Spleen (tissue), 11 donors: ENCODE measurements around the gene TACR2. TPM values are rescaled to one million over a fixed set of nuclear protein-coding genes. Genes with fewer than 3 reads are reported as not detected.

ENCODE experiments used
- DNase-seq: peaks from one replicate; pipeline ENCODE4 v3.0.0-alpha.2; 2020
- H3K27ac ChIP-seq, 8 donors: fragments of 200-600 bp; sonication (generic) in 7 of 8; 1 replicate in 4 of 8; 2 replicates in 4 of 8; pipeline versions ENCODE4 v1.5.0 to v1.8.0; 2016 to 2021; ENCODE audit warnings: inconsistent platforms in 4 of 8, mild to moderate bottlenecking in 4 of 8, moderate library complexity in 1 of 8
- H3K27me3 ChIP-seq, 7 donors: fragments of 200-600 bp; sonication (generic) in 6 of 7; replicated peaks in 1 of 7; 1 replicate in 4 of 7; 2 replicates in 3 of 7; pipeline versions ENCODE4 v1.5.0 to v1.8.0; 2016 to 2021; ENCODE audit warnings: inconsistent platforms in 3 of 7, mild to moderate bottlenecking in 1 of 7
- H3K36me3 ChIP-seq, 6 donors: fragments of 200-600 bp; sonication (generic) in 5 of 6; 1 replicate in 4 of 6; 2 replicates in 2 of 6; pipeline versions ENCODE4 v1.5.0 to v1.8.0; 2016 to 2021; ENCODE audit warnings: inconsistent platforms in 2 of 6
- H3K4me1 ChIP-seq, 6 donors: fragments of 200-600 bp; sonication (generic) in 5 of 6; 1 replicate in 3 of 6; 2 replicates in 3 of 6; pipeline versions ENCODE4 v1.5.0 to v1.8.0; 2016 to 2021; ENCODE audit warnings: inconsistent platforms in 3 of 6
- H3K4me3 ChIP-seq, 8 donors: fragments of 200-600 bp; sonication (generic) in 7 of 8; 1 replicate in 4 of 8; 2 replicates in 4 of 8; pipeline versions ENCODE4 v1.5.0 to v1.8.0; 2016 to 2021; ENCODE audit warnings: inconsistent platforms in 4 of 8, mild to moderate bottlenecking in 4 of 8, moderate library complexity in 2 of 8
- H3K9me3 ChIP-seq, 8 donors: fragments of 200-600 bp; sonication (generic) in 7 of 8; 1 replicate in 4 of 8; 2 replicates in 4 of 8; pipeline versions ENCODE4 v1.5.0 to v1.8.0; 2016 to 2021; ENCODE audit warnings: inconsistent platforms in 4 of 8
- CTCF ChIP-seq, 11 experiments: fragments of 200-600 bp in 7 of 11; fragments of 450-650 bp in 4 of 11; sonication (generic) in 4 of 11; IDR thresholded peaks in 8 of 11; conservative IDR thresholded peaks in 3 of 11; 1 replicate in 7 of 11; 2 replicates in 4 of 11; pipeline versions ENCODE4 v1.4.0 to v1.8.0; 2016 to 2021; ENCODE audit warnings: antibody characterized with exemption in 11 of 11, inconsistent platforms in 4 of 11, mild to moderate bottlenecking in 1 of 11
- POLR2A ChIP-seq, 3 donors: fragments of 450-650 bp; IDR thresholded peaks; one replicate each; pipeline ENCODE4 v1.5.1; 2017; ENCODE audit warnings: antibody characterized with exemption in 3 of 3, mild to moderate bottlenecking in 1 of 3
- POLR2AphosphoS5 ChIP-seq, 3 donors: sonication (generic); formaldehyde crosslinking; IDR thresholded peaks; one replicate each; pipeline ENCODE4 v1.5.1; 2017; ENCODE audit warnings: antibody characterized with exemption in 3 of 3
- WGBS, 5 donors: extraction: QIAGEN DNeasy Blood & Tissue Kit in 3 of 5; methylation state at CpG; one replicate each; pipeline versions ENCODE4 v1.1.5 to v1.1.7; 2013 to 2018; 5-methylcytosine and 5-hydroxymethylcytosine counted together
- intact Hi-C: fragments of 100-400 bp; cut with DNase I; formaldehyde crosslinking; loops from one replicate; pipeline ENCODE4 v1.15.0; 2023; ENCODE audit warnings: low total_unique reads
- polyA plus RNA-seq, 3 donors: library from polyadenylated mRNA; stranded (reverse); fragments of 200-250 nt; gene quantifications; one replicate each; pipeline ENCODE4 v1.2.1, GENCODE V29; 2013
- total RNA-seq, 7 donors: library from RNA; depleted of rRNA in 3 of 7; stranded (reverse); fragments of >200 nt in 3 of 7; fragmentation: NEBNext Ultra II Directional in 4 of 7; extraction: Animal tissue kit (Norgen Biotek cat#: 25700) in 4 of 7; gene quantifications; one replicate each; pipeline versions ENCODE4 v1.1.0 to v1.2.1, GENCODE V29; 2016 to 2021
- donor health status: healthy with polysubstance abuse.
- donor health status: DM: no; HTN: no; CAD: no; lungs with moderate emphysema.
- donor health status: DM: no; HTN: no; CAD: no.
- donor health status: Bipolar disorder and iron deficiency.
- donor health status: healthy.
- donor health status: DM: no; HTN: no; CAD: no.
- donor health status: DM: yes; HTN: yes; CAD: no.

TACR2 gene
- total and polyA plus RNA-seq, 10 donors: 0.15 to 0.52 (median 0.30) TPM; not detected in 4

GRCh38 chr10:69397972-69398371 lies 18.7 kb downstream of the TACR2 start:
- no peaks in the 10 kb centered on the region for H3K27me3 ChIP-seq
- peaks cover 2 to 100% (median 80%) of the 10 kb centered on the region in 6 donors for H3K36me3 ChIP-seq
- TF ChIP-seq POLR2AphosphoS5 (IDR thresholded peaks at IDR 0.05) (no peak), CTCF (IDR thresholded peaks at IDR 0.05 in 8 of 11, conservative IDR thresholded peaks at IDR 0.05 in 3 of 11) (no peak), POLR2A (IDR thresholded peaks at IDR 0.05) (no peak)
- 75 to 91% (median 87%) methylated on average over 1 of the region's 1 CpG for WGBS, 5 donors
- no peak overlapping the region for H3K27ac ChIP-seq
- H3K9me3 ChIP-seq: no peaks in the 10 kb centered on the region
- no peak for DNase-seq
- intact Hi-C loops: no loop called here
- H3K4me1 ChIP-seq: no peaks in the 10 kb centered on the region
- no peak overlapping the region for H3K4me3 ChIP-seq

- no peak overlapping the region for H3K27ac ChIP-seq
- no peaks in the 10 kb centered on the region for H3K27me3 ChIP-seq
- WGBS, 5 donors: 81 to 100% (median 92%) methylated on average over 1 of the region's 1 CpG
- no peaks in the 10 kb centered on the region for H3K9me3 ChIP-seq
- intact Hi-C loops: no loop called here
- H3K4me3 ChIP-seq: no peak overlapping the region
- DNase-seq: no peak
- peaks cover 2 to 99% (median 68%) of the 10 kb centered on the region in 6 donors for H3K36me3 ChIP-seq
- peaks cover 0 to 23% (median 8%) of the 10 kb centered on the region in 6 donors for H3K4me1 ChIP-seq
- TF ChIP-seq POLR2A (IDR thresholded peaks at IDR 0.05) (no peak), CTCF (IDR thresholded peaks at IDR 0.05 in 8 of 11, conservative IDR thresholded peaks at IDR 0.05 in 3 of 11) (no peak), POLR2AphosphoS5 (IDR thresholded peaks at IDR 0.05) (no peak)
These were observed 22.7 kb downstream of the TACR2 start for GRCh38 chr10:69394020-69394419.

- H3K27ac ChIP-seq: peak overlapping the region in 4 of 8 donors; percentile 29 to 62 (median 53)
- 13 to 16% (median 15%) methylated on average over 7 of the region's 7 CpGs for WGBS, 5 donors
- peaks cover 2 to 99% (median 73%) of the 10 kb centered on the region in 6 donors for H3K36me3 ChIP-seq
These were observed 24.2 kb downstream of the TACR2 start for GRCh38 chr10:69392481-69393000.

More at GRCh38 chr10:69392481-69393000, 24.2 kb downstream of the TACR2 start:
- peak; percentile 94 for DNase-seq
- Histone ChIP-seq H3K4me3 (no peak overlapping the region), H3K27me3 (no peaks in the 10 kb centered on the region), H3K9me3 (no peaks in the 10 kb centered on the region), H3K4me1 (peaks cover 0 to 23% (median 8%) of the 10 kb centered on the region in 6 donors)
- intact Hi-C loops: loop anchor here (2.0 kb wide), 1 partner anchor 152 kb away; no protein-coding TSS in a partner anchor
- TF ChIP-seq CTCF (IDR thresholded peaks at IDR 0.05 in 8 of 11, conservative IDR thresholded peaks at IDR 0.05 in 3 of 11): peak; percentile 88 to 98 (median 95)
- TF ChIP-seq POLR2A (IDR thresholded peaks at IDR 0.05): no peak
- TF ChIP-seq POLR2AphosphoS5 (IDR thresholded peaks at IDR 0.05): peak in 2 of 3 donors; percentile 58 to 77
